ENCODE data around the gene FLRT1. TPM values are rescaled to one million over a fixed set of nuclear protein-coding genes. Genes with fewer than 3 reads are reported as not detected.
A peak's percentile ranks its signal among the peaks of the same experiment; 100 is the strongest.

FLRT1 gene
- total RNA-seq, 1 experiment from 2014 or later, result not detected

- no peak for DNase-seq (ENCODE audit: low read depth)
These were observed 11.7 kb upstream of the FLRT1 start for GRCh38 chr11:64023712-64024710.

GRCh38 chr11:64025205-64025604 lies 10.5 kb upstream of the FLRT1 start:
- peak; percentile 56 for DNase-seq (ENCODE audit: low read depth)

GRCh38 chr11:64026575-64027205 lies 9.0 kb upstream of the FLRT1 start:
- no peak for DNase-seq (ENCODE audit: low read depth)

GRCh38 chr11:64027651-64028397 lies 7.9 kb upstream of the FLRT1 start:
- DNase-seq (ENCODE audit: low read depth), result no peak

GRCh38 chr11:64028398-64029115 lies 7.2 kb upstream of the FLRT1 start:
- no peak for DNase-seq (ENCODE audit: low read depth)

- no peak for DNase-seq (ENCODE audit: low read depth)
These were observed 6.0 kb upstream of the FLRT1 start for GRCh38 chr11:64029773-64030172.

- DNase-seq (ENCODE audit: low read depth), result no peak
These were observed 4.7 kb upstream of the FLRT1 start for GRCh38 chr11:64031001-64031400.

GRCh38 chr11:64032050-64032449 lies 3.7 kb upstream of the FLRT1 start:
- no peak for DNase-seq (ENCODE audit: low read depth)

- no peak for DNase-seq (ENCODE audit: low read depth)
These were observed 1.3 kb upstream of the FLRT1 start for GRCh38 chr11:64034411-64034811.

GRCh38 chr11:64035081-64035524 lies 628 bp upstream of the FLRT1 start:
- no peak for DNase-seq (ENCODE audit: low read depth)

- no peak for DNase-seq (ENCODE audit: low read depth)
These were observed 626 bp downstream of the FLRT1 start for GRCh38 chr11:64036087-64037026.

GRCh38 chr11:64037027-64037634 lies 1.4 kb downstream of the FLRT1 start:
- no peak for DNase-seq (ENCODE audit: low read depth)

- DNase-seq (ENCODE audit: low read depth), result no peak
These were observed 2.8 kb downstream of the FLRT1 start for GRCh38 chr11:64038500-64038899.

- no peak for DNase-seq (ENCODE audit: low read depth)
These were observed 3.4 kb downstream of the FLRT1 start for GRCh38 chr11:64039012-64039665.

GRCh38 chr11:64040684-64041322 lies 5.1 kb downstream of the FLRT1 start:
- no peak for DNase-seq (ENCODE audit: low read depth)

- DNase-seq (ENCODE audit: low read depth), result no peak
These were observed 6.1 kb downstream of the FLRT1 start for GRCh38 chr11:64041846-64042245.

GRCh38 chr11:64042301-64042700 lies 6.6 kb downstream of the FLRT1 start:
- no peak for DNase-seq (ENCODE audit: low read depth)

GRCh38 chr11:64043545-64043944 lies 7.8 kb downstream of the FLRT1 start:
- DNase-seq (ENCODE audit: low read depth), result no peak
